T-helper 22 cell (primary cell): ENCODE measurements around the gene FAM98C.
"Not testable (repeated sequence)": the region's sequence is repeated elsewhere in the genome, so short reads cannot be mapped to it uniquely, and the experiment has no call there.

Source experiments
- DNase-seq: peaks from one replicate; pipeline ENCODE4 v3.0.0-alpha.2; 2020; ENCODE audit warnings: low read depth

The FAM98C gene

GRCh38 chr19:38402967-38403674, at the start of gene FAM98C:
Gene FAM98C (plus strand): TSS chr19:38403093. CDS start chr19:38403154, 61 bp downstream.
- peak; percentile 96 for DNase-seq

- DNase-seq: no peak
These were observed 46.9 kb upstream of the FAM98C start for GRCh38 chr19:38355728-38356725.

DNA sequence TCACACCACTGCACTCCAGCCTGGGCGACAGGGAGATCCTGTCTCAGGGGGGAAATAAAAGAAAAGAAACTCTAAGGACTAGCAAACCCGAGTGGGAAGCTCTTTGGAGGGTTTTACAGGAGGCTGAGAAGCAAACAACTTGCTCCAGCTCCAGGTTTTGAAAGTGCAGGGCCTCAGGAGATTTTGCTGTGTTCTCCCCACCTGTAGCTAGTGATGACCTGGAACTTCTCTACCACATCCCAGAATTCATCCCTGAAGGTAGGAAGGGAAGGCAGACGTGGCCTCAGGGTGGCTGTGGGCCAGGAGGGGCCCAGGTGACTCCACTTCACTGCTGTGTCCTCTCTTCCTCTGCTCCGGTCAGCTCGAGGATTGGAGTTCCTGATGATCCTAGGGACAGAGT, 44.8 kb upstream of the FAM98C start:
- no peak for DNase-seq

DNA sequence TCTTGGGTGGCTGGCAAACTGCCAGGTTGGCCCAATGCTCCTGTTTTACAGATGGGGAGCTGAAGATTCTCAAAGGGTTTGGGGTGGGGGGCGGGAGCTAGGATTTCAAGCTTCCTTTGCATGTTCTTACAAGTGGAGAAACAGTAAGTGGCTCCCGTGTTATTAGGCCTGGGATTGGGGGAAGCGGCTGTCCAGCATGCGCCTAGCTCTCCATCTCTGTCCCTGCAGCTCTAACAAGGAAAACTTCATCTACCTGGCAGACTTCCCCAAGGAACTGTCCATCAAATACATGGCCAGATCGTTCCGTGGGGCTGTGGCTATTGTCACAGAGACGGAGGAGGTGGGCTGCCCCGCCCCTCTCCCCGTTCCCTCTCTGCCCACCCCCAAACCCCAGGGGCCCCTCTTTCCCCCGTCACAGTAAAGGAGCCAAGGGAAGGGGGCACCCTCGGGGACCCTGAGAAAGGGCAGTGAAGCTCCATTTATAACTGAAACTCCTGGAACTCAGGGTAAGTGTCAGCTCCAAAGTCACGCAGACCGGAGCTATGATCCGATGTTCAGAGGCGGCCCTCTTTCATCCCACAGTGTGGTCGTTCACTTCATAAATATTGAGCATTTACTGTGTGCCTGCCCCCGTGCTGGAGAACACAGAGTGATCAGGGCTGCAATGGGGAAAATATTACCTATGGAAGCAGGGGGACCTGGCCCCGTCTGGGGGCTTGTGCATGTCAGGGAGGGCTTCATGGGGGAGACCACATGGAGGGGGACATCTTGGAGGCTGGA, 43.5 kb upstream of the FAM98C start:
- no peak for DNase-seq

DNA sequence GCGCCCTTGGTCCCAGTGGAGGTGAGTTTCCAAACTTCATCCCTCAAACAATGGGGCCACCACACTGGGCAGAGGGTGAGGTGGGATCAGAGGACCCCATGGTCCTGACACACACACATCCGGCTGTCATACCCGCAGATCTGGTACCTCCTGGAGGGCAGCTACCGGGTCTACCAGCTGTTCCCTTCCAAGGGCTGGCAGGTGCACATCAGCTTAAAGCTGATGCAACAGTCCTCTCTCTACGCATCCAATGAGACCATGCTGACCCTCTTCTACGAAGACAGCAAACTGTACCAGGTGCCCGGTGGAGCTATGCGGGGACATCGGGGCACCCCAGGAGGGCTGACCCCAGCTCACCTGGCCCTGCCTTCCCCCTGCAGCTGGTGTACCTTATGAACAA, 42.5 kb upstream of the FAM98C start:
- DNase-seq: no peak

GRCh38 chr19:38360839-38361631, 41.9 kb upstream of the FAM98C start:
- DNase-seq: no peak

DNA sequence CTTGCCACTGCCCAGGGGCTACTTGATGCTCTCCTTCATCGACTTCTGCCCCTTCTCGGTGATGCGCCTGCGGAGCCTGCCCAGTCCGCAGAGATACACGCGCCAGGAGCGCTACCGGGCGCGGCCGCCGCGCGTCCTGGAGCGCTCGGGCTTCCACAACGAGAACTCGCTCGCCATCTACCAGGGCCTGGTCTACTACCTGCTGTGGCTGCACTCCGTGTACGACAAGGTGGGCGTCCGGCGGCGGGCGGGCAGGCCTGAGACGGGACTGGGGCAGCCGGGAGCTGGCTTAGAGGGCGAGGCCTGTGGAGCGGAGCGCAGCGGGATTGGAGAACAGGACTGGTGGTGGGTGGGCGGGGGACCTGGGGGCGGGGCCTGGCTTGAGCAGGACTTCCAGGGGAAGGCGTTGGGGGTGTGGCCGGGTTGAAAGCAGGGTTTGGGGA, 41.2 kb upstream of the FAM98C start:
- peak; percentile 63 for DNase-seq

DNA sequence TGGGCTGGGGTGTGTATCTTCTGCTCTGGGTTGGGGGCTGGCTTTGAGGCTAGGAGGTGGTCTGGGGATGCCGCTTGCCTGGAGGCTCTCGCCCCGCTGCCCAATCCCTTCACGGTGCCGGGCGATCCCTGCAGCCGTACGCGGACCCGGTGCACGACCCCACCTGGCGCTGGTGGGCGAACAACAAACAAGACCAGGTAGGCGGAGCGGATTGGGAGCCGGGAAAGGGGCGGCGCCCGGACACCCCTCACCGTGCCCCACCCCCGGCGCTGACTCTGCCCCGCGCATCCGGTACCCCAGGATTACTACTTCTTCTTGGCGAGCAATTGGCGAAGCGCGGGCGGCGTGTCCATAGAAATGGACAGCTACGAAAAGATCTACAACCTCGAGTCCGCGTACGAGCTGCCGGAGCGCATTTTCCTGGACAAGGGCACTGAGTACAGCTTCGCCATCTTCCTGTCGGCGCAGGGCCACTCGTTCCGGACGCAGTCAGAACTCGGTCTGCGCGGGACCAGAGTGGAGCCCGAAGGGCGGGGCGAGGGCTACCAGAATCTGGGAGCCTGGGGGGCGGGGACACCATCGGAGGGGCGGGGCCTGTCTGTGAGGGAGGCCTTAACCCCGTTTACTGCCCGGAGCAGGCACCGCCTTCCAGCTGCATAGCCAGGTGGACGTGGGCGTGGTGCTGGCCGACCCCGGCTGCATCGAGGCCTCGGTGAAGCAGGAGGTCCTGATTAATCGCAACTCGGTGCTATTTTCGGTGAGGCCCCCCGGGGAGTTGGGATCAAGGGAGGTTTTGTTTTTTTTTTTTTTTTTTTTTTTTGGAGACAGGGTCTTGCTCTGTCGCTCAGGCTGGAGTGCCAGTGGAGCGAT, 40.6 kb upstream of the FAM98C start:
- peak; percentile 59 for DNase-seq

DNA sequence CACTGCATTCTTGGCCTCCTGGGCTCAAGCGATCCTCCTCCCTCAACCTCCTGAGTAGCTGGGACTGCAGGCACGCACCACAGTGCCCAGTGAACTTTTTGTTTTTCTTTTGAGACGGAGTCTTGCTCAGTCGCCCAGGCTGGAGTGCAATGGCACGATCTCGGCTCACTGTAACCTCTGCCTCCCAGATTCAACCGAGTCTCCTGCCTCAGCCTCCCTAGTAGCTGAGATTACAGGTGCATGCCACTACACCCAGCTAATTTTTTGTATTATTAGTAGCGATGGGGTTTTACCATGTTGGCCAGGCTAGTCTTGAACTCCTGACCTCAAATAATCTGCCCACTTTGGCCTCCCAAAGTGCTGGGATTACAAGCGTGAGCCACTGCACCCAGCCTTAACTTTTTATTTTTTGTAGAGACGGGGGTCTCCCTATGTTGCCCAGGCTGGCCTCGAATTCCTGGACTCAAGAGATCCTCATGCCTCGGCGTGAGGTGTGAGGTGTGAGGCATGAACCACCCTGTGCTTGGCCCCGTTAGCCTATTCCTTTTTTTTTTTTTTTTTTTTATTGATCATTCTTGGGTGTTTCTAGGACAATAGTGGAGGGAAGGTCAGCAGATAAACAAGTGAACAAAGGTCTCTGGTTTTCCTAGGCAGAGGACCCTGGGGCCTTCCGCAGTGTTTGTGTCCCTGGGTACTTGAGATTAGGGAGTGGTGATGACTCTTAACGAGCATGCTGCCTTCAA, 39.8 kb upstream of the FAM98C start:
- not testable (repeated sequence) for DNase-seq

DNA sequence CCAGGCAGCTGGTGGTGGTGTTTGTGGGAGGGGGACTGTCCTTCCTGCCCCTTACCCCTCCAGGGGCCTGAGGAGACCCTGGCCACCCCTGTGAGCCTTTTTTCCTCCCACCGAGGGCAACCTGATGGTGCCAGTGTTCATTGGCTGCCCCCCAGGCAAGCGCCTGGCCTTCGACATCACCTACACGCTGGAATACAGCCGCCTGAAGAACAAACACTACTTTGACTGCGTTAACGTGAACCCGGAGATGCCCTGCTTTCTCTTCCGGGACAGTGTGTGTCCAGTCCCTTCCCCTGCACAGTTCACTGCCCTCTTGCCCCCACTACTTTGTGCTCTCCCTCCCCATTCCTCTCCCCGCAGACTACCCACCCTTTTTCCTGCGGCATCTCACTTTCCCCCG, 35.9 kb upstream of the FAM98C start:
- no peak for DNase-seq

DNA sequence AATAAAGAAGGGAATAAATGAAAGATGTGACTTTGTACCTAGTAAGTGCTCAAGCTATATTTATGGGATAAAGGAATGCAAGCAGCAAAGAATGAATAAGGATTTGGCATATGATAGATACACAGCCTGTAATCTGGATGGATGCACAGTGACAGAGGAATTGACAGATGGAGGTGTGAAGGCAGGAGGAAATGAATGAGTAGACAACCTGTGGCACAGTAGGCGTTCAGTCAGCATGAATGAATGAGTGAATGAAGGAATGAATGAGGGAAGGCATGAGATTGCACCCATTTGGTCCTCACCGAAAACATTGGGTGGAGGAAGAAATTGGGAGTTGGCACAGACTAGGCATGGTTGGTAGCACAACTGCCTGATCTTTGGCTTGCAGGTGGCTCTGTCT, 33.3 kb upstream of the FAM98C start:
- no peak for DNase-seq

- no peak for DNase-seq
These were observed 32.6 kb upstream of the FAM98C start for GRCh38 chr19:38370299-38370698.

GRCh38 chr19:38371081-38371480, 31.8 kb upstream of the FAM98C start:
- DNase-seq: no peak

- no peak for DNase-seq
These were observed 29.0 kb upstream of the FAM98C start for GRCh38 chr19:38373907-38374331.

- peak; percentile 98 for DNase-seq
These were observed 28.4 kb upstream of the FAM98C start, which contains the start of gene PSMD8 for GRCh38 chr19:38374332-38375097. Gene PSMD8 (plus strand): TSS chr19:38374571. CDS start chr19:38374602, 31 bp downstream.

DNA sequence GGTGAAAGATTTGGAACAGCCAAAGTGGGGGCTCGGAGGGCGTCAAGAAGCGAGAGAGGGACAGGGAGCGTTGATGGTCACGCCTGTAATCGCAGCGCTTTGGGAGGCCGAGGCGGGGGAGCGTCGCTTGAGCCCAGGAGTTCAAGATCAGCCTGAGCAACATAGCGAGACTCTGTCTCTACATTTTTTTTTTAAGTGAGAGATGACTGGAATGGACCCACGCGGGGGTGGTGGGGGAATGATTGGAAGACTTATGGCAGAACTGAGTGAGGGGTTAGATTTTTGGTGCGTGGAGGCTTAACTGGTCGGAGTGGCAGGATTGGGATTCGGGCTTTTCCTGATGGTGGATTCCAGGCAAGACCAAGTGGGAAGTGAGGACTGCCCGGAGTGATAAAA, 27.8 kb upstream of the FAM98C start:
- no peak for DNase-seq

DNA sequence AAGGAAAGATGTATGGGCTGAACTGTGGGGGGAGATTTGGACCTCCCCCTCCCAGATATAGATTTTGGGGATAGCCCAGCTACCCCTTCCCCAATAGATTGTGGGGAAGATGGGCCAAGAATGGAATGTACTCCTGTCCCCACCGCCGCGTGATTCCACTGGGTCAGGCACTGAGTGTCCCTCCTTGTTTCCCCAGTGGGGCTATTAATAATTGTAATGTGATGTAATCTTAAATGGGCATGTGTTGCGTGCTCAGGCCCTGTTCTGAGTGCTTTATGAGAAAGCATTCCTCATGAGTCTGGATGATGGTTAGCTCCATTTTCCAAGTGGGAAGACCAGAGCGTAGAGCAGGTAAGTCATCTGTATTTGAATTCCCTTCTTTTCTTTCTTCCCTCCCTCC, 27.1 kb upstream of the FAM98C start:
- DNase-seq: no peak

GRCh38 chr19:38376576-38376975, 26.3 kb upstream of the FAM98C start:
- DNase-seq: no peak

GRCh38 chr19:38377052-38377451, 25.8 kb upstream of the FAM98C start:
- DNase-seq: no peak
